ENCODE data around the gene GPC6.

GRCh38 chr13:93900731-93901130, 674.1 kb downstream of the GPC6 start:
- TF ChIP-seq SP1 (IDR thresholded peaks at IDR 0.05; ENCODE audit: low read depth) (no peak), POLR2A (IDR thresholded peaks at IDR 0.05; ENCODE audit: borderline replicate concordance, extremely low read depth, insufficient read depth, insufficient read length) (no peak), EZH2 (IDR thresholded peaks at IDR 0.05) (no peak), RAD21 (IDR thresholded peaks at IDR 0.05; ENCODE audit: low read depth) (no peak), REST (IDR thresholded peaks at IDR 0.05; ENCODE audit: low read depth) (no peak), CTCF (IDR thresholded peaks at IDR 0.05 in 2 of 3, conservative IDR thresholded peaks at IDR 0.05 in 1 of 3; ENCODE audit: borderline replicate concordance in 1 of 3, insufficient read depth in 1 of 3, low read depth in 2 of 3, low read length in 2 of 3) (no peak), TCF7L2 (IDR thresholded peaks at IDR 0.05; ENCODE audit: borderline replicate concordance, extremely low read depth, insufficient read depth, insufficient read length) (no peak)
